B cell (primary cell): ENCODE results near the gene C17orf100. TPM values are rescaled to one million over a fixed set of nuclear protein-coding genes. Genes with fewer than 3 reads are reported as not detected.

Source experiments
- ATAC-seq: fragments of 200-7000 bp; cut with Tn5 transposase; one replicate; pipeline ENCODE4 v1.10.0; 2021; ENCODE audit warnings: low read depth, mild to moderate bottlenecking, moderate number of reproducible peaks, moderate library complexity
- CTCF ChIA-PET: fragments of 350-600 bp; sonication (Branson Sonifier 250); formaldehyde crosslinking; loops from one replicate; lab custom pipeline; 2021; ENCODE audit warnings: antibody characterized with exemption, inconsistent platforms; lab: Charles Lee
- POLR2A ChIA-PET: fragments of 350-600 bp; sonication (Branson Sonifier 250); formaldehyde crosslinking; loops from one replicate; lab custom pipeline; 2021; ENCODE audit warnings: antibody characterized with exemption; lab: Charles Lee
- DNase-seq: peaks from one replicate; pipeline ENCODE4 v3.0.0; 2013
- H2AFZ ChIP-seq: 2 replicates; pipeline ENCODE4 v1.6.1; 2012; ENCODE audit warnings: mild to moderate bottlenecking, low read depth, low read length; ENCODE audit not compliant: insufficient read depth, poor library complexity, severe bottlenecking
- H3K27ac ChIP-seq, 2 donors: 1 replicate in 1 of 2; 2 replicates in 1 of 2; pipeline ENCODE4 v1.5.1; 2012 to 2013; ENCODE audit warnings: low read length in 2 of 2, mild to moderate bottlenecking in 2 of 2, moderate library complexity in 1 of 2
- H3K27me3 ChIP-seq, 4 experiments: fragments of 200-600 bp in 1 of 4; sonication (generic) in 1 of 4; replicated peaks in 1 of 4; 1 replicate in 2 of 4; 2 replicates in 2 of 4; pipeline versions ENCODE4 v1.6.1 to v1.7.0; 2013 to 2016; ENCODE audit warnings: low read length in 3 of 4, mild to moderate bottlenecking in 2 of 4, mixed read lengths in 1 of 4, moderate library complexity in 1 of 4; ENCODE audit not compliant: insufficient read depth in 4 of 4, control insufficient read depth in 3 of 4; ENCODE audit errors: control extremely low read depth in 1 of 4
- H3K36me3 ChIP-seq, 2 experiments: replicated peaks in 1 of 2; 1 replicate in 1 of 2; 2 replicates in 1 of 2; pipeline versions ENCODE4 v1.6.1 to v1.7.1; 2013; ENCODE audit warnings: low read length in 1 of 2; ENCODE audit not compliant: insufficient read depth in 2 of 2, control insufficient read depth in 1 of 2; ENCODE audit errors: control extremely low read depth in 1 of 2, extremely low read depth in 1 of 2
- H3K4me1 ChIP-seq, 2 donors: fragments of 200-600 bp in 1 of 2; sonication (generic) in 1 of 2; 1 replicate in 1 of 2; 2 replicates in 1 of 2; pipeline versions ENCODE4 v1.5.1 to v1.6.1; 2013 to 2017; ENCODE audit warnings: low read length in 2 of 2; ENCODE audit not compliant: control insufficient read depth in 2 of 2, insufficient read depth in 2 of 2
- H3K4me2 ChIP-seq: replicated peaks from 2 replicates; pipeline ENCODE3; 2012; ENCODE audit warnings: mild to moderate bottlenecking, low read depth, low read length; ENCODE audit not compliant: poor library complexity, severe bottlenecking
- H3K4me3 ChIP-seq, 5 experiments: fragments of 200-600 bp in 1 of 5; sonication (generic) in 1 of 5; 1 replicate in 3 of 5; 2 replicates in 2 of 5; pipeline versions ENCODE4 v1.5.1 to v1.7.0; 2011 to 2016; ENCODE audit warnings: low read length in 4 of 5, mild to moderate bottlenecking in 4 of 5, low read depth in 2 of 5, control low read depth in 1 of 5, moderate library complexity in 1 of 5; ENCODE audit not compliant: insufficient read depth in 1 of 5; ENCODE audit errors: control extremely low read depth in 1 of 5, extremely low read depth in 1 of 5
- H3K79me2 ChIP-seq: fragments of 200-600 bp; sonication (generic); one replicate; pipeline ENCODE4 v1.6.0; 2016; ENCODE audit warnings: low read length; ENCODE audit not compliant: control insufficient read depth, insufficient read depth
- H3K9ac ChIP-seq: fragments of 200-600 bp; sonication (generic); 2 replicates; pipeline ENCODE4 v1.6.1; 2017; ENCODE audit warnings: mild to moderate bottlenecking, low read length, moderate library complexity
- H3K9me3 ChIP-seq, 3 donors: one replicate each; pipeline versions ENCODE4 v1.6.1 to v1.7.1; 2013; ENCODE audit warnings: low read length in 2 of 3; ENCODE audit not compliant: control insufficient read depth in 2 of 3, insufficient read depth in 1 of 3; ENCODE audit errors: control extremely low read depth in 1 of 3
- H4K20me1 ChIP-seq: 2 replicates; pipeline ENCODE4 v1.6.0; 2012; ENCODE audit warnings: mild to moderate bottlenecking, low read length; ENCODE audit not compliant: insufficient read depth, control insufficient read depth, poor library complexity, severe bottlenecking
- H3K27ac Mint-ChIP-seq: one replicate; pipeline ENCODE4 v1.8.0; 2021; ENCODE audit warnings: mixed read lengths
- H3K27me3 Mint-ChIP-seq: one replicate; pipeline ENCODE4 v1.8.0; 2021; ENCODE audit warnings: mixed read lengths
- H3K4me1 Mint-ChIP-seq: one replicate; pipeline ENCODE4 v1.8.0; 2021; ENCODE audit warnings: mixed read lengths
- H3K4me3 Mint-ChIP-seq: one replicate; pipeline ENCODE4 v1.8.0; 2021; ENCODE audit warnings: mixed read lengths
- H3K9me3 Mint-ChIP-seq: one replicate; pipeline ENCODE4 v1.8.0; 2022; ENCODE audit warnings: mixed read lengths; ENCODE audit not compliant: insufficient read depth
- CTCF ChIP-seq: fragments of 200-600 bp; IDR thresholded peaks from one replicate; pipeline ENCODE4 v1.8.0; 2022; ENCODE audit warnings: antibody characterized with exemption, mild to moderate bottlenecking
- EZH2 ChIP-seq: IDR thresholded peaks from 2 replicates; pipeline ENCODE4 v1.6.1; 2012; ENCODE audit warnings: borderline replicate concordance, low read depth, mild to moderate bottlenecking, moderate library complexity, low read length; ENCODE audit not compliant: insufficient read depth, poor library complexity, severe bottlenecking
- WGBS: methylation state at CpG from one replicate; pipeline ENCODE4 v1.1.5; 2013; ENCODE audit warnings: missing lambda C conversion rate; ENCODE audit not compliant: insufficient coverage; 5-methylcytosine and 5-hydroxymethylcytosine counted together
- intact Hi-C: fragments of 100-400 bp; cut with micrococcal nuclease; formaldehyde crosslinking; loops from one replicate; pipeline ENCODE4 v1.10.0; 2022
- polyA plus RNA-seq: library from polyadenylated mRNA; depleted of rRNA; stranded (reverse); fragments of >200 nt; gene quantifications from 2 replicates; pipeline ENCODE4 v1.2.3, GENCODE V29; 2012
- total RNA-seq, 2 donors: library from RNA; stranded (reverse); fragments of 120-200 nt in 1 of 2; gene quantifications; 1 replicate in 1 of 2; 2 replicates in 1 of 2; pipeline versions ENCODE4 v1.2.3 to v1.2.4, GENCODE V29; 2013 to 2022

The C17orf100 gene
- total and polyA plus RNA-seq, 2 donors (not counting 1 experiment from before 2014, with no cell fraction given): 3.7 to 11.6 TPM

DNA sequence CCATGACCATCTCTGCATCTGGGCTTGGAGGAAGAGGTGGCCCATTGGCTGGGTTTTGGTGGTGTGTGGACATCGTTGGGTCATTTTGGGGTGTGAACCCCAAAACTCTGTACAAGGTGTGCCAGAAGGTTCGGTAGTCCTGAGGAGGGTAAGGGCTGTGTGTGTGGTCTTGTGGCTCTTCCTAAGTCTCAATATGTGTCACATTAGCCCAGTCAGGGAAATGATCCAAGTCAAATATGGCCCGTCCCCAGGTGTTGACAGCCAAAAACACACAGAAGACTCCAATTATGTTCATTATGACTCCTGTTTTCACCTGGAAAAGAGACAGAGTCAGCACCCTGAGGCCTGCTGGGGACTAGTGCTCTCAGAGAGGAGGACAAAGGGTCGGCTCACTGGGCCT lies 34.5 kb downstream of the C17orf100 start:
- H3K27me3 ChIP-seq: peaks cover 0 to 6% (median 0%) of the 10 kb centered on the region in 4 experiments
- H3K9me3 ChIP-seq: no peaks in the 10 kb centered on the region
- H3K9ac ChIP-seq: no peak overlapping the region
- no peak overlapping the region for H3K27ac ChIP-seq
- ChIA-PET CTCF (no interaction called here), POLR2A (no interaction called here)
- H3K4me2 ChIP-seq: no peak overlapping the region
- H3K36me3 ChIP-seq: no peaks in the 10 kb centered on the region
- no peaks in the 10 kb centered on the region for H3K79me2 ChIP-seq
- H3K4me3 ChIP-seq: no peak overlapping the region
- Mint-ChIP-seq H3K4me1 (no peaks in the 10 kb centered on the region), H3K27ac (no peak overlapping the region), H3K27me3 (peaks cover 31% of the 10 kb centered on the region), H3K4me3 (no peak overlapping the region), H3K9me3 (no peaks in the 10 kb centered on the region)
- H3K4me1 ChIP-seq: no peaks in the 10 kb centered on the region
- intact Hi-C loops: no loop called here
- no peaks in the 10 kb centered on the region for H4K20me1 ChIP-seq
- no peak for DNase-seq
- no peak for ATAC-seq
- no peak overlapping the region for H2AFZ ChIP-seq
- TF ChIP-seq EZH2 (no peak), CTCF (no peak)
- 92% methylated on average over 3 of the region's 4 CpGs for WGBS

- intact Hi-C loops: no loop called here
- no peaks in the 10 kb centered on the region for H3K9me3 Mint-ChIP-seq
- DNase-seq (no peak), ATAC-seq (no peak)
- Histone ChIP-seq H4K20me1 (no peaks in the 10 kb centered on the region), H3K4me3 (no peak overlapping the region), H3K9me3 (no peaks in the 10 kb centered on the region), H3K4me1 (no peaks in the 10 kb centered on the region), H3K36me3 (no peaks in the 10 kb centered on the region), H2AFZ (no peak overlapping the region), H3K27me3 (peaks cover 0 to 11% (median 0%) of the 10 kb centered on the region in 4 experiments), H3K4me2 (no peak overlapping the region), H3K9ac (no peak overlapping the region), H3K27ac (no peak overlapping the region), H3K79me2 (no peaks in the 10 kb centered on the region)
- CTCF ChIA-PET: interaction anchor here (1.2 kb wide), 1 partner anchor 13 kb away, joined by 3 read pairs; no protein-coding TSS in a partner anchor
- TF ChIP-seq EZH2: no peak
- no peak for TF ChIP-seq CTCF
- POLR2A ChIA-PET: no interaction called here
- 95% methylated on average over 9 of the region's 9 CpGs for WGBS
- no peak overlapping the region for H3K27ac Mint-ChIP-seq
- peaks cover 49% of the 10 kb centered on the region for H3K27me3 Mint-ChIP-seq
- no peak overlapping the region for H3K4me3 Mint-ChIP-seq
- H3K4me1 Mint-ChIP-seq: no peaks in the 10 kb centered on the region
Measured at GRCh38 chr17:6688944-6689343, 37.4 kb downstream of the C17orf100 start.
